Activated CD4-positive, alpha-beta memory T cell treated with anti-CD3 and anti-CD28 coated beads for 36 hours (primary cell): ENCODE results near the gene AARS2. TPM values are rescaled to one million over a fixed set of nuclear protein-coding genes. Genes with fewer than 3 reads are reported as not detected.
A peak's percentile ranks its signal among the peaks of the same experiment; 100 is the strongest.
"Not testable (repeated sequence)": the region's sequence is repeated elsewhere in the genome, so short reads cannot be mapped to it uniquely, and the experiment has no call there.

Source experiments
- CTCF ChIA-PET: fragments of 350-600 bp; sonication (Branson Sonifier 250); formaldehyde crosslinking; loops from one replicate; lab custom pipeline; 2021; ENCODE audit warnings: antibody characterized with exemption, inconsistent platforms; lab: Charles Lee
- POLR2A ChIA-PET: fragments of 350-600 bp; sonication (Branson Sonifier 250); formaldehyde crosslinking; loops from one replicate; lab custom pipeline; 2021; ENCODE audit warnings: antibody characterized with exemption; lab: Charles Lee
- DNase-seq: peaks from one replicate; pipeline ENCODE4 v3.0.0-alpha.2; 2020
- H3K27ac Mint-ChIP-seq: one replicate; pipeline ENCODE4 v1.8.0; 2021; ENCODE audit warnings: mixed read lengths
- H3K27me3 Mint-ChIP-seq: one replicate; pipeline ENCODE4 v1.8.0; 2021; ENCODE audit warnings: mixed read lengths
- H3K36me3 Mint-ChIP-seq: one replicate; pipeline ENCODE4 v1.8.0; 2021; ENCODE audit warnings: mixed read lengths
- H3K4me1 Mint-ChIP-seq: one replicate; pipeline ENCODE4 v1.8.0; 2021; ENCODE audit warnings: low read depth, mixed read lengths
- H3K4me3 Mint-ChIP-seq: one replicate; pipeline ENCODE4 v1.8.0; 2021; ENCODE audit warnings: mild to moderate bottlenecking, mixed read lengths
- H3K9me3 Mint-ChIP-seq: one replicate; pipeline ENCODE4 v1.8.0; 2021; ENCODE audit warnings: mixed read lengths
- intact Hi-C: fragments of 100-400 bp; cut with micrococcal nuclease; formaldehyde crosslinking; loops from one replicate; pipeline ENCODE4 v1.15.1; 2023
- total RNA-seq, 2 experiments: library from RNA; stranded (reverse); gene quantifications; one replicate each; pipeline ENCODE4 v1.2.3, GENCODE V29; 2021

Gene AARS2
- total RNA-seq, 2 experiments from 2014 or later: 16.3 to 16.5 TPM

- H3K9me3 Mint-ChIP-seq, H3K4me3 Mint-ChIP-seq, H3K4me1 Mint-ChIP-seq, H3K27ac Mint-ChIP-seq, intact Hi-C loops, H3K36me3 Mint-ChIP-seq, POLR2A ChIA-PET, DNase-seq: not testable (repeated sequence)
- H3K27me3 Mint-ChIP-seq: peaks cover 15% of the 10 kb centered on the region
- CTCF ChIA-PET: interaction anchor here (1.1 to 1.5 kb wide), 3 partner anchors 15 to 23 kb away, joined by 3 to 6 read pairs (median 4); partner anchors contain the start of gene AARS2
These were observed 15.1 kb upstream of the AARS2 start for GRCh38 chr6:44328203-44328602.

- Mint-ChIP-seq H3K27me3 (peaks cover 14% of the 10 kb centered on the region), H3K27ac (no peak overlapping the region), H3K36me3 (no peaks in the 10 kb centered on the region), H3K4me1 (no peaks in the 10 kb centered on the region), H3K4me3 (no peak overlapping the region), H3K9me3 (no peaks in the 10 kb centered on the region)
- intact Hi-C loops: no loop called here
- no peak for DNase-seq
- ChIA-PET POLR2A (no interaction called here), CTCF (interaction anchor here (1.0 to 1.4 kb wide), 2 partner anchors 9 to 15 kb away, joined by 3 to 6 read pairs; partner anchors contain the start of gene AARS2)
These were observed 14.6 kb upstream of the AARS2 start for GRCh38 chr6:44327760-44328159.

GRCh38 chr6:44327096-44327495, 13.9 kb upstream of the AARS2 start:
- ChIA-PET CTCF (interaction anchor here (0.7 to 1.4 kb wide), 3 partner anchors 10 to 14 kb away, joined by 3 to 6 read pairs (median 4); partner anchors contain the start of gene AARS2), POLR2A (no interaction called here)
- DNase-seq: no peak
- no peaks in the 10 kb centered on the region for H3K36me3 Mint-ChIP-seq
- peaks cover 14% of the 10 kb centered on the region for H3K27me3 Mint-ChIP-seq
- no peak overlapping the region for H3K4me3 Mint-ChIP-seq
- H3K9me3 Mint-ChIP-seq: no peaks in the 10 kb centered on the region
- intact Hi-C loops: no loop called here
- no peak overlapping the region for H3K27ac Mint-ChIP-seq
- H3K4me1 Mint-ChIP-seq: no peaks in the 10 kb centered on the region

- Mint-ChIP-seq H3K27ac (no peak overlapping the region), H3K36me3 (no peaks in the 10 kb centered on the region), H3K9me3 (no peaks in the 10 kb centered on the region), H3K4me1 (no peaks in the 10 kb centered on the region), H3K27me3 (peaks cover 24% of the 10 kb centered on the region), H3K4me3 (no peak overlapping the region)
- ChIA-PET CTCF (interaction anchor here (0.7 kb wide), 1 partner anchor 60 kb away, joined by 3 read pairs; no protein-coding TSS in a partner anchor), POLR2A (no interaction called here)
- intact Hi-C loops: no loop called here
- no peak for DNase-seq
These were observed 8.1 kb upstream of the AARS2 start for GRCh38 chr6:44321210-44321609.

- H3K36me3 Mint-ChIP-seq, H3K27ac Mint-ChIP-seq, H3K9me3 Mint-ChIP-seq, intact Hi-C loops, DNase-seq, H3K4me1 Mint-ChIP-seq, CTCF ChIA-PET, H3K4me3 Mint-ChIP-seq: not testable (repeated sequence)
- peaks cover 24% of the 10 kb centered on the region for H3K27me3 Mint-ChIP-seq
- POLR2A ChIA-PET: interaction anchor here (0.6 kb wide), 1 partner anchor 10 kb away, joined by 3 read pairs; no protein-coding TSS in a partner anchor
These were observed 4.0 kb upstream of the AARS2 start for GRCh38 chr6:44317136-44317631.

- Mint-ChIP-seq H3K9me3 (no peaks in the 10 kb centered on the region), H3K36me3 (peaks cover 2% of the 10 kb centered on the region), H3K4me3 (no peak overlapping the region), H3K27ac (no peak overlapping the region), H3K27me3 (peaks cover 24% of the 10 kb centered on the region), H3K4me1 (peaks cover 17% of the 10 kb centered on the region)
- ChIA-PET CTCF (interaction anchor here (6.0 kb wide), 1 partner anchor 50 kb away, joined by 68 read pairs; the partner anchor contains the start of gene NFKBIE), POLR2A (no interaction called here)
- DNase-seq: no peak
- intact Hi-C loops: no loop called here
These were observed 3.3 kb upstream of the AARS2 start for GRCh38 chr6:44316481-44316880.

GRCh38 chr6:44315951-44316350, 2.8 kb upstream of the AARS2 start:
- Mint-ChIP-seq H3K36me3 (peaks cover 3% of the 10 kb centered on the region), H3K27me3 (peaks cover 24% of the 10 kb centered on the region), H3K4me1 (peaks cover 20% of the 10 kb centered on the region), H3K9me3 (no peaks in the 10 kb centered on the region), H3K27ac (no peak overlapping the region), H3K4me3 (no peak overlapping the region)
- ChIA-PET CTCF (interaction anchor here (6.0 kb wide), 1 partner anchor 49 kb away, joined by 68 read pairs; the partner anchor contains the start of gene NFKBIE), POLR2A (no interaction called here)
- no peak for DNase-seq
- intact Hi-C loops: no loop called here

GRCh38 chr6:44315516-44315915, 2.4 kb upstream of the AARS2 start:
- intact Hi-C loops: no loop called here
- H3K27me3 Mint-ChIP-seq: peaks cover 20% of the 10 kb centered on the region
- no peak overlapping the region for H3K4me3 Mint-ChIP-seq
- peaks cover 20% of the 10 kb centered on the region for H3K4me1 Mint-ChIP-seq
- ChIA-PET POLR2A (no interaction called here), CTCF (interaction anchor here (1.2 to 6.0 kb wide), 2 partner anchors 49 to 91 kb away, joined by 3 to 68 read pairs; partner anchors contain the start of gene NFKBIE)
- no peak overlapping the region for H3K27ac Mint-ChIP-seq
- no peak for DNase-seq
- H3K36me3 Mint-ChIP-seq: peaks cover 5% of the 10 kb centered on the region
- no peaks in the 10 kb centered on the region for H3K9me3 Mint-ChIP-seq

- intact Hi-C loops, H3K27ac Mint-ChIP-seq, H3K9me3 Mint-ChIP-seq, DNase-seq, POLR2A ChIA-PET, H3K4me3 Mint-ChIP-seq: not testable (repeated sequence)
- Mint-ChIP-seq H3K4me1 (peaks cover 20% of the 10 kb centered on the region), H3K27me3 (peaks cover 15% of the 10 kb centered on the region), H3K36me3 (peaks cover 11% of the 10 kb centered on the region)
- CTCF ChIA-PET: interaction anchor here (0.7 to 6.0 kb wide), 7 partner anchors 12 to 498 kb away, joined by 3 to 68 read pairs (median 4); partner anchors contain the start of gene NFKBIE
These were observed 1.5 kb upstream of the AARS2 start for GRCh38 chr6:44314657-44315056.

GRCh38 chr6:44311767-44312166, 1.4 kb downstream of the AARS2 start:
- Mint-ChIP-seq H3K4me3 (peak overlapping the region; percentile 98), H3K4me1 (peaks cover 20% of the 10 kb centered on the region), H3K36me3 (peaks cover 24% of the 10 kb centered on the region), H3K9me3 (no peaks in the 10 kb centered on the region), H3K27ac (no peak overlapping the region), H3K27me3 (no peaks in the 10 kb centered on the region)
- no peak for DNase-seq
- CTCF ChIA-PET: interaction anchor here (1.0 to 6.0 kb wide), 5 partner anchors 9 to 88 kb away, joined by 3 to 68 read pairs (median 14); partner anchors contain the start of genes NFKBIE and SLC29A1
- POLR2A ChIA-PET: no interaction called here
- intact Hi-C loops: loop anchor here (2.0 kb wide), 1 partner anchor 43 kb away; no protein-coding TSS in a partner anchor

- Mint-ChIP-seq H3K27me3 (no peaks in the 10 kb centered on the region), H3K36me3 (peaks cover 24% of the 10 kb centered on the region), H3K4me3 (no peak overlapping the region), H3K9me3 (no peaks in the 10 kb centered on the region), H3K27ac (no peak overlapping the region), H3K4me1 (peaks cover 20% of the 10 kb centered on the region)
- POLR2A ChIA-PET: no interaction called here
- CTCF ChIA-PET: interaction anchor here (1.0 to 6.0 kb wide), 3 partner anchors 13 to 215 kb away, joined by 3 to 68 read pairs (median 4); partner anchors contain the start of gene NFKBIE
- intact Hi-C loops: no loop called here
- no peak for DNase-seq
These were observed 1.8 kb downstream of the AARS2 start for GRCh38 chr6:44311304-44311703.

GRCh38 chr6:44310241-44310640, 2.9 kb downstream of the AARS2 start:
- peaks cover 31% of the 10 kb centered on the region for H3K36me3 Mint-ChIP-seq
- H3K27ac Mint-ChIP-seq: no peak overlapping the region
- ChIA-PET CTCF (interaction anchor here (1.3 to 1.9 kb wide), 4 partner anchors 28 to 214 kb away, joined by 3 to 10 read pairs (median 5); no protein-coding TSS in a partner anchor), POLR2A (no interaction called here)
- H3K27me3 Mint-ChIP-seq: no peaks in the 10 kb centered on the region
- intact Hi-C loops: no loop called here
- H3K4me3 Mint-ChIP-seq: no peak overlapping the region
- no peak for DNase-seq
- H3K9me3 Mint-ChIP-seq: no peaks in the 10 kb centered on the region
- peaks cover 20% of the 10 kb centered on the region for H3K4me1 Mint-ChIP-seq
